Measurements from ENCODE around the gene PRPF19.

DNA sequence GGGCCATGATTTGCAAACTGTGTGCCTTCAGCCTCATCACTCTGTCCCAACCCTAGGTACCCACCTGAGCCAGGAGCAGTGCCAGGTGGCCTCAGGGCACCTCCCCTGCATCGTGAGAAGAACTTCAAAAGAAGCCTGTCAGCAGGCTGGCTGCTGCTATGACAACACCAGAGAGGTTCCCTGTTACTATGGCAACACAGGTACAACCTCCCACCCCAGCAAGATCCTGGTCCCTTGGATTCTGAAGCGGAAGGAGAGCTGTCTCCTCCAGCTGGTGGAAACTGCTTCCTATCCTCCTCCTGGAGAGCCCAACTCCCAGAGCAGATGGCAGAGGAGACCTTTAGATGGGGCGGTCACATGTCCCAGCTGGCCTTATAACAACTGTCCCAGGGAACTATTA is 36.1 kb downstream of the PRPF19 start:
- TF ChIP-seq PRRX2 (CRISPR knock-in tag; IDR thresholded peaks at IDR 0.05) (no peak), CBFB (CRISPR knock-in tag; IDR thresholded peaks at IDR 0.05; ENCODE audit: low read depth) (no peak), ZNF232 (CRISPR knock-in tag; IDR thresholded peaks at IDR 0.05) (no peak), ZNF263 (CRISPR knock-in tag; IDR thresholded peaks at IDR 0.05; ENCODE audit: low read depth) (no peak), OVOL2 (CRISPR knock-in tag; IDR thresholded peaks at IDR 0.05; ENCODE audit: borderline replicate concordance) (no peak), ZNF423 (CRISPR knock-in tag; IDR thresholded peaks at IDR 0.05) (no peak), ZBTB21 (CRISPR knock-in tag; IDR thresholded peaks at IDR 0.05; ENCODE audit: borderline replicate concordance) (no peak)
- TF ChIP-seq, protein P1, sequence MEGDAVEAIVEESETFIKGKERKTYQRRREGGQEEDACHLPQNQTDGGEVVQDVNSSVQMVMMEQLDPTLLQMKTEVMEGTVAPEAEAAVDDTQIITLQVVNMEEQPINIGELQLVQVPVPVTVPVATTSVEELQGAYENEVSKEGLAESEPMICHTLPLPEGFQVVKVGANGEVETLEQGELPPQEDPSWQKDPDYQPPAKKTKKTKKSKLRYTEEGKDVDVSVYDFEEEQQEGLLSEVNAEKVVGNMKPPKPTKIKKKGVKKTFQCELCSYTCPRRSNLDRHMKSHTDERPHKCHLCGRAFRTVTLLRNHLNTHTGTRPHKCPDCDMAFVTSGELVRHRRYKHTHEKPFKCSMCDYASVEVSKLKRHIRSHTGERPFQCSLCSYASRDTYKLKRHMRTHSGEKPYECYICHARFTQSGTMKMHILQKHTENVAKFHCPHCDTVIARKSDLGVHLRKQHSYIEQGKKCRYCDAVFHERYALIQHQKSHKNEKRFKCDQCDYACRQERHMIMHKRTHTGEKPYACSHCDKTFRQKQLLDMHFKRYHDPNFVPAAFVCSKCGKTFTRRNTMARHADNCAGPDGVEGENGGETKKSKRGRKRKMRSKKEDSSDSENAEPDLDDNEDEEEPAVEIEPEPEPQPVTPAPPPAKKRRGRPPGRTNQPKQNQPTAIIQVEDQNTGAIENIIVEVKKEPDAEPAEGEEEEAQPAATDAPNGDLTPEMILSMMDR (IDR thresholded peaks at IDR 0.05) = no peak
- TF ChIP-seq, protein P2, sequence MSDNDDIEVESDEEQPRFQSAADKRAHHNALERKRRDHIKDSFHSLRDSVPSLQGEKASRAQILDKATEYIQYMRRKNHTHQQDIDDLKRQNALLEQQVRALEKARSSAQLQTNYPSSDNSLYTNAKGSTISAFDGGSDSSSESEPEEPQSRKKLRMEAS (CRISPR knock-in tag; IDR thresholded peaks at IDR 0.05) = no peak
- TF ChIP-seq, protein P3, sequence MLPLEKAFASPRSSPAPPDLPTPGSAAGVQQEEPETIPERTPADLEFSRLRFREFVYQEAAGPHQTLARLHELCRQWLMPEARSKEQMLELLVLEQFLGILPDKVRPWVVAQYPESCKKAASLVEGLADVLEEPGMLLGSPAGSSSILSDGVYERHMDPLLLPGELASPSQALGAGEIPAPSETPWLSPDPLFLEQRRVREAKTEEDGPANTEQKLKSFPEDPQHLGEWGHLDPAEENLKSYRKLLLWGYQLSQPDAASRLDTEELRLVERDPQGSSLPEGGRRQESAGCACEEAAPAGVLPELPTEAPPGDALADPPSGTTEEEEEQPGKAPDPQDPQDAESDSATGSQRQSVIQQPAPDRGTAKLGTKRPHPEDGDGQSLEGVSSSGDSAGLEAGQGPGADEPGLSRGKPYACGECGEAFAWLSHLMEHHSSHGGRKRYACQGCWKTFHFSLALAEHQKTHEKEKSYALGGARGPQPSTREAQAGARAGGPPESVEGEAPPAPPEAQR (CRISPR knock-in tag; IDR thresholded peaks at IDR 0.05) = no peak
